Keratinocyte (primary cell): ENCODE measurements around the gene CATSPER2. TPM values are rescaled to one million over a fixed set of nuclear protein-coding genes. Genes with fewer than 3 reads are reported as not detected.
"Not testable (repeated sequence)": the region's sequence is repeated elsewhere in the genome, so short reads cannot be mapped to it uniquely, and the experiment has no call there.

Source experiments
- DNase-seq: peaks from one replicate; pipeline ENCODE4 v3.0.0-alpha.2; 2011; ENCODE audit warnings: low read depth, missing footprints, low spot score
- FAIRE-seq: peaks from 2 replicates; lab custom pipeline; 2011; peaks lifted over from hg19 to GRCh38; lab: Jason Lieb, UNC
- H2AFZ ChIP-seq: 2 replicates; pipeline ENCODE4 v1.6.0; 2012; ENCODE audit warnings: low read length, control low read depth, inconsistent platforms; ENCODE audit not compliant: control insufficient read depth
- H3K27ac ChIP-seq: 2 replicates; pipeline ENCODE4 v1.5.1; 2011; ENCODE audit warnings: low read length; ENCODE audit not compliant: control insufficient read depth, insufficient read depth
- H3K27me3 ChIP-seq: 3 replicates; pipeline ENCODE4 v1.6.0; 2011; ENCODE audit warnings: low read length; ENCODE audit not compliant: control insufficient read depth, insufficient read depth; ENCODE audit errors: extremely low read depth
- H3K36me3 ChIP-seq, 2 experiments: 2 replicates in 1 of 2; 3 replicates in 1 of 2; pipeline ENCODE4 v1.5.1; 2011; ENCODE audit warnings: low read length in 2 of 2, mild to moderate bottlenecking in 1 of 2; ENCODE audit not compliant: control insufficient read depth in 2 of 2, insufficient read depth in 2 of 2; ENCODE audit errors: extremely low read depth in 1 of 2
- H3K4me1 ChIP-seq: 3 replicates; pipeline ENCODE4 v1.5.1; 2011; ENCODE audit warnings: low read length; ENCODE audit not compliant: control insufficient read depth, insufficient read depth; ENCODE audit errors: extremely low read depth
- H3K4me2 ChIP-seq: 3 replicates; pipeline ENCODE4 v1.6.0; 2011; ENCODE audit warnings: low read depth, low read length; ENCODE audit not compliant: control insufficient read depth, insufficient read depth; ENCODE audit errors: extremely low read depth
- H3K4me3 ChIP-seq, 3 experiments: fragments of 200-600 bp in 1 of 3; sonication (generic) in 1 of 3; 2 replicates in 2 of 3; 3 replicates in 1 of 3; pipeline ENCODE4 v1.5.1; 2011 to 2016; ENCODE audit warnings: low read length in 3 of 3, mild to moderate bottlenecking in 3 of 3, control low read depth in 2 of 3, inconsistent platforms in 1 of 3, low read depth in 1 of 3, mixed read lengths in 1 of 3, mixed run types in 1 of 3, moderate library complexity in 1 of 3; ENCODE audit not compliant: control insufficient read depth in 2 of 3, insufficient read depth in 2 of 3; ENCODE audit errors: extremely low read depth in 1 of 3
- H3K79me2 ChIP-seq: 2 replicates; pipeline ENCODE4 v1.6.0; 2012; ENCODE audit warnings: low read length; ENCODE audit not compliant: control insufficient read depth, insufficient read depth
- H3K9ac ChIP-seq: 3 replicates; pipeline ENCODE4 v1.6.0; 2011; ENCODE audit warnings: low read length; ENCODE audit not compliant: control insufficient read depth, insufficient read depth; ENCODE audit errors: extremely low read depth
- H3K9me1 ChIP-seq: 3 replicates; pipeline ENCODE4 v1.6.0; 2011; ENCODE audit warnings: low read length; ENCODE audit not compliant: control insufficient read depth, insufficient read depth; ENCODE audit errors: extremely low read depth
- H3K9me3 ChIP-seq: 2 replicates; pipeline ENCODE4 v1.5.1; 2012; ENCODE audit warnings: low read depth, low read length; ENCODE audit not compliant: control insufficient read depth
- H4K20me1 ChIP-seq: 3 replicates; pipeline ENCODE4 v1.6.0; 2011; ENCODE audit warnings: low read length; ENCODE audit not compliant: control insufficient read depth, insufficient read depth; ENCODE audit errors: extremely low read depth
- dilution Hi-C: fragments of 300-500 bp; cut with MboI; formaldehyde crosslinking; loops from one replicate; pipeline ENCODE4 v1.7.0; 2020; ENCODE audit warnings: low sequenced_read_pairs; ENCODE audit not compliant: extremely low pct_ligation_motif_present
- polyA plus RNA-seq, 5 experiments: library from polyadenylated mRNA; depleted of rRNA in 3 of 5; stranded (reverse) in 3 of 5; stranded (forward) in 1 of 5; unstranded in 1 of 5; fragments of >200 nt; gene quantifications; 1 replicate in 1 of 5; 2 replicates in 3 of 5; 3 replicates in 1 of 5; pipeline versions ENCODE4 v1.2.1 to v1.2.3, GENCODE V29; 2011 to 2012; ENCODE audit warnings: missing spikeins in 2 of 5, low read depth in 1 of 5, low replicate concordance in 1 of 5

CATSPER2 gene
- polyA plus RNA-seq, 1 donor (not counting 4 experiments of a cell fraction or from before 2014, with no cell fraction given) = 4.2 TPM

GRCh38 chr15:43659727-43660126, 11.1 kb upstream of the CATSPER2 start:
- DNase-seq, FAIRE-seq, H3K4me3 ChIP-seq, H3K9me3 ChIP-seq, H3K9me1 ChIP-seq, H3K36me3 ChIP-seq, H3K79me2 ChIP-seq, H2AFZ ChIP-seq, H3K9ac ChIP-seq, H3K4me1 ChIP-seq, H3K27me3 ChIP-seq, H4K20me1 ChIP-seq, H3K27ac ChIP-seq, dilution Hi-C loops, H3K4me2 ChIP-seq: not testable (repeated sequence)

GRCh38 chr15:43649430-43649926, 834 bp upstream of the CATSPER2 start:
- H3K9ac ChIP-seq, H3K27ac ChIP-seq, H3K4me1 ChIP-seq, H3K79me2 ChIP-seq, H3K9me1 ChIP-seq, H4K20me1 ChIP-seq, H2AFZ ChIP-seq, H3K36me3 ChIP-seq, H3K4me3 ChIP-seq, DNase-seq, H3K27me3 ChIP-seq, dilution Hi-C loops, H3K4me2 ChIP-seq, H3K9me3 ChIP-seq: not testable (repeated sequence)
- FAIRE-seq = peak; percentile 69

GRCh38 chr15:43638464-43639204, 10.0 kb downstream of the CATSPER2 start:
- H3K9ac ChIP-seq, H3K9me1 ChIP-seq, H3K4me2 ChIP-seq, H2AFZ ChIP-seq, H3K36me3 ChIP-seq, H3K79me2 ChIP-seq, DNase-seq, H4K20me1 ChIP-seq, H3K4me3 ChIP-seq, H3K27me3 ChIP-seq, H3K27ac ChIP-seq, H3K9me3 ChIP-seq, H3K4me1 ChIP-seq, dilution Hi-C loops, FAIRE-seq: not testable (repeated sequence)

- H3K36me3 ChIP-seq, H3K27ac ChIP-seq, H3K9me1 ChIP-seq, H3K9ac ChIP-seq, H3K4me3 ChIP-seq, H3K4me2 ChIP-seq, H2AFZ ChIP-seq, H3K9me3 ChIP-seq, DNase-seq, H3K4me1 ChIP-seq, H3K79me2 ChIP-seq, FAIRE-seq, H3K27me3 ChIP-seq, dilution Hi-C loops, H4K20me1 ChIP-seq: not testable (repeated sequence)
Measured at GRCh38 chr15:43626937-43627336, 21.7 kb downstream of the CATSPER2 start.
